Measurements from ENCODE around the gene PAQR9. TPM values are rescaled to one million over a fixed set of nuclear protein-coding genes. Genes with fewer than 3 reads are reported as not detected.

Gene PAQR9
- total and polyA plus RNA-seq, 9 of the 15 experiments (the other 6 are each of a cell fraction or from before 2014, with no cell fraction given), result 0.04 to 0.58 (median 0.22) TPM

- TF ChIP-seq NR1H2 (CRISPR knock-in tag; IDR thresholded peaks at IDR 0.05), result no peak
- TF ChIP-seq MYNN (IDR thresholded peaks at IDR 0.05), result no peak
- no peak for TF ChIP-seq MYNN (CRISPR knock-in tag; IDR thresholded peaks at IDR 0.05)
- no peak for TF ChIP-seq CHCHD3 (CRISPR knock-in tag; IDR thresholded peaks at IDR 0.05)
- no peak for TF ChIP-seq RFX1 (IDR thresholded peaks at IDR 0.05)
- no peak for TF ChIP-seq SNAPC5 (CRISPR knock-in tag; IDR thresholded peaks at IDR 0.05)
- no peak for TF ChIP-seq ZNF717 (CRISPR knock-in tag; IDR thresholded peaks at IDR 0.05)
- TF ChIP-seq CREB3 (tag; conservative IDR thresholded peaks at IDR 0.05; ENCODE audit: low read depth), result no peak
These were observed 21.9 kb downstream of the PAQR9 start (continued) for GRCh38 chr3:142941373-142942123.

- in situ Hi-C loops (cut with MboI) (no loop called here), intact Hi-C loops (cut with micrococcal nuclease) (no loop called here)
- TF ChIP-seq ATF7 (IDR thresholded peaks at IDR 0.05) (peak; percentile 48; the same call in 1 of the 2 replicates), ATF3 (IDR thresholded peaks at IDR 0.05) (peak; percentile 35; the same call in 1 of the 2 replicates), ATF3 (CRISPR knock-in tag; conservative IDR thresholded peaks at IDR 0.05) (no peak), ID3 (CRISPR knock-in tag; IDR thresholded peaks at IDR 0.05) (no peak), ID3 (tag; IDR thresholded peaks at IDR 0.05) (no peak), HES1 (IDR thresholded peaks at IDR 0.05; ENCODE audit: low read depth) (no peak)
- FAIRE-seq (no peak), ATAC-seq (no peak), DNase-seq (ENCODE audit: extremely low read depth in 1 of 4, low spot score in 3 of 4) (no peak)
- Histone ChIP-seq H3K4me3 (no peak overlapping the region), H3K9me1 (ENCODE audit: control insufficient read depth, insufficient read depth, low read length) (no peaks in the 10 kb centered on the region), H2AFZ (ENCODE audit: low read depth, low read length) (peak overlapping the region; percentile 60; the same call in 1 of the 2 replicates), H3K9me3 (replicated peaks; ENCODE audit: control insufficient read depth, insufficient read depth, low read depth, low read length) (no peaks in the 10 kb centered on the region), H3K9ac (ENCODE audit: insufficient read depth in 1 of 2, low read depth in 2 of 2, low read length in 2 of 2) (no peak overlapping the region), H3K4me1 (replicated peaks in 1 of 2; ENCODE audit: control insufficient read depth in 2 of 2, insufficient read depth in 2 of 2, low read length in 2 of 2) (no peaks in the 10 kb centered on the region), H3K79me2 (ENCODE audit: control insufficient read depth, insufficient read depth, low read length) (no peaks in the 10 kb centered on the region), H4K20me1 (replicated peaks; ENCODE audit: control insufficient read depth, insufficient read depth, low read length) (no peaks in the 10 kb centered on the region), H3K27me3 (ENCODE audit: control insufficient read depth in 2 of 2, insufficient read depth in 2 of 2, low read length in 2 of 2) (no peaks in the 10 kb centered on the region), H3K4me2 (ENCODE audit: insufficient read depth, low read length) (no peak overlapping the region), H3K36me3 (ENCODE audit: control insufficient read depth, insufficient read depth, low read length) (no peaks in the 10 kb centered on the region), H3K27ac (ENCODE audit: extremely low read depth, low read depth, low read length) (no peak overlapping the region)
- POLR2A ChIA-PET, result interaction anchor here (1.1 kb wide), 2 partner anchors 9 to 21 kb away, joined by 3 to 4 read pairs; no protein-coding TSS in a partner anchor
- CTCF ChIA-PET (ENCODE audit: low intra/inter-chr PET ratio), result no interaction called here
- no TSS peak for BruUV-seq (replicated peaks)
- 34% methylated on average over 4 of the region's 4 CpGs for WGBS (ENCODE audit: insufficient coverage, low coverage, missing lambda C conversion rate)
These were observed 23.0 kb downstream of the PAQR9 start for GRCh38 chr3:142940472-142940871.

All from K562 (cell line).